Esophagus muscularis mucosa (tissue), 4 donors: ENCODE results near the gene TXNDC11. TPM values are rescaled to one million over a fixed set of nuclear protein-coding genes. Genes with fewer than 3 reads are reported as not detected.

Experiments
- DNase-seq: peaks from one replicate; pipeline ENCODE4 v3.0.0-alpha.2; 2017; ENCODE audit errors: extremely low spot score
- H3K27ac ChIP-seq, 4 donors: fragments of 200-600 bp; sonication (generic); replicated peaks in 1 of 4; 1 replicate in 3 of 4; 2 replicates in 1 of 4; pipeline ENCODE4 v1.5.1; 2016 to 2019; ENCODE audit warnings: mild to moderate bottlenecking in 1 of 4
- H3K27me3 ChIP-seq, 4 donors: fragments of 200-600 bp; sonication (generic); one replicate each; pipeline versions ENCODE4 v1.5.1 to v1.6.0; 2016 to 2019
- H3K36me3 ChIP-seq, 4 donors: fragments of 200-600 bp; sonication (generic); one replicate each; pipeline ENCODE4 v1.5.1; 2016 to 2019
- H3K4me1 ChIP-seq, 4 donors: fragments of 200-600 bp; sonication (generic); one replicate each; pipeline ENCODE4 v1.5.1; 2016 to 2019
- H3K4me3 ChIP-seq, 4 donors: fragments of 200-600 bp; sonication (generic); 1 replicate in 2 of 4; 2 replicates in 2 of 4; pipeline ENCODE4 v1.5.1; 2016 to 2019; ENCODE audit warnings: mild to moderate bottlenecking in 4 of 4, moderate library complexity in 1 of 4
- H3K9me3 ChIP-seq, 4 donors: fragments of 200-600 bp; sonication (generic); 1 replicate in 3 of 4; 2 replicates in 1 of 4; pipeline ENCODE4 v1.5.1; 2016 to 2019
- EP300 ChIP-seq: sonication (generic); formaldehyde crosslinking; IDR thresholded peaks from one replicate; pipeline ENCODE4 v1.6.1; 2017; ENCODE audit warnings: antibody characterized with exemption
- POLR2A ChIP-seq: fragments of 450-650 bp; IDR thresholded peaks from one replicate; pipeline ENCODE4 v1.6.1; 2017; ENCODE audit warnings: antibody characterized with exemption, moderate library complexity, mild to moderate bottlenecking, low read depth
- POLR2AphosphoS5 ChIP-seq, 2 donors: sonication (generic); formaldehyde crosslinking; IDR thresholded peaks; one replicate each; pipeline ENCODE4 v1.6.1; 2017; ENCODE audit warnings: antibody characterized with exemption in 2 of 2
- WGBS: methylation state at CpG from one replicate; pipeline ENCODE4 v1.1.5; 2018; 5-methylcytosine and 5-hydroxymethylcytosine counted together
- intact Hi-C: fragments of 100-400 bp; cut with DNase I; formaldehyde crosslinking; loops from one replicate; pipeline ENCODE4 v1.15.1; 2023
- total RNA-seq, 4 donors: library from RNA; depleted of rRNA; stranded (reverse); fragments of >200 nt; gene quantifications; one replicate each; pipeline versions ENCODE4 v1.1.0 to v1.2.1, GENCODE V29; 2016
- TF ChIP-seq, protein P1 (sequence below), 3 experiments: fragments of 200-600 bp in 2 of 3; fragments of 450-650 bp in 1 of 3; sonication (generic) in 2 of 3; IDR thresholded peaks; one replicate each; pipeline ENCODE4 v1.5.1; 2017 to 2019; ENCODE audit warnings: antibody characterized with exemption in 3 of 3, mild to moderate bottlenecking in 2 of 3, moderate library complexity in 1 of 3

Gene TXNDC11
- total RNA-seq, 4 donors from 2014 or later, result 32.4 to 47.2 (median 38.2) TPM

DNA sequence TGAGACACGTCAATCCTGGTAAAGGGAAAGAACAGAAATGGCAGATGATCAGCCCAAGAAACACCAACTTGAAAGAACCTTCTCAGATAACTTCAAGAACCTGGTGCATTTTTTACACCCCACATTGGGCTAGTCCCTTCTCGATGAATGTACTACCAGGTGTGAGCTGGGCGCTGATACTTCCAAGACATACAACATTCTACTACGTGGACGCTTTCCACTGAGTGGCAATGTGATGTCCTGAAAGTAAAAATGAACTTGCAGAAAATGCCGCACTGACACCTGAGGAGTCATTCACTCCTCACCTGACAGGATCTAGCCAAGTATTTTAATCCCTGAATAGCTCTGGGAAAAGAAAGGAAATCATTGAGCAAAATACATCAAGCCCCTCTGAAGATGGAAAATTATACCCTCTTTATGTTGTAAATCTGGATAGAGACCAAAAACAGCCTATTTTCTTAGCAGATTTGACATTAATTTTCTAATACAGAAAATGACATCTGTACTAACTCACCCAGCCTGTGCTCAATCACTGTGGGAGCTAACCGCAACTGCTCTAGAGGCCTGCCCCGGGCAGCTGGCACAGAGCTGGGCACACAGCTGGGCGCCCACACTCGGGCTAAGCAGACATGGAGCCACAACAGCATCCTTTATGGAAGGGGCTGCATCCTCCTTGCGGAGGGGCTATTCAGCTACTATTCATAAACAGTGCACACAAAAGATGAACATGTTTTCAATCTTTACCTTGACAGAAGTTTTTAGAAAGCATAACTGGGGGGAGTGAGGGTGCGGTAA is 58.2 kb downstream of the TXNDC11 start:
- TF ChIP-seq POLR2A, result no peak
- TF ChIP-seq EP300, result no peak
- TF ChIP-seq POLR2AphosphoS5 (IDR thresholded peaks at IDR 0.05), result no peak
- TF ChIP-seq, protein P1, sequence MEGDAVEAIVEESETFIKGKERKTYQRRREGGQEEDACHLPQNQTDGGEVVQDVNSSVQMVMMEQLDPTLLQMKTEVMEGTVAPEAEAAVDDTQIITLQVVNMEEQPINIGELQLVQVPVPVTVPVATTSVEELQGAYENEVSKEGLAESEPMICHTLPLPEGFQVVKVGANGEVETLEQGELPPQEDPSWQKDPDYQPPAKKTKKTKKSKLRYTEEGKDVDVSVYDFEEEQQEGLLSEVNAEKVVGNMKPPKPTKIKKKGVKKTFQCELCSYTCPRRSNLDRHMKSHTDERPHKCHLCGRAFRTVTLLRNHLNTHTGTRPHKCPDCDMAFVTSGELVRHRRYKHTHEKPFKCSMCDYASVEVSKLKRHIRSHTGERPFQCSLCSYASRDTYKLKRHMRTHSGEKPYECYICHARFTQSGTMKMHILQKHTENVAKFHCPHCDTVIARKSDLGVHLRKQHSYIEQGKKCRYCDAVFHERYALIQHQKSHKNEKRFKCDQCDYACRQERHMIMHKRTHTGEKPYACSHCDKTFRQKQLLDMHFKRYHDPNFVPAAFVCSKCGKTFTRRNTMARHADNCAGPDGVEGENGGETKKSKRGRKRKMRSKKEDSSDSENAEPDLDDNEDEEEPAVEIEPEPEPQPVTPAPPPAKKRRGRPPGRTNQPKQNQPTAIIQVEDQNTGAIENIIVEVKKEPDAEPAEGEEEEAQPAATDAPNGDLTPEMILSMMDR (IDR thresholded peaks at IDR 0.05), result no peak
- peaks cover 49 to 84% (median 73%) of the 10 kb centered on the region in 4 donors for H3K4me1 ChIP-seq
- DNase-seq, result no peak

DNA sequence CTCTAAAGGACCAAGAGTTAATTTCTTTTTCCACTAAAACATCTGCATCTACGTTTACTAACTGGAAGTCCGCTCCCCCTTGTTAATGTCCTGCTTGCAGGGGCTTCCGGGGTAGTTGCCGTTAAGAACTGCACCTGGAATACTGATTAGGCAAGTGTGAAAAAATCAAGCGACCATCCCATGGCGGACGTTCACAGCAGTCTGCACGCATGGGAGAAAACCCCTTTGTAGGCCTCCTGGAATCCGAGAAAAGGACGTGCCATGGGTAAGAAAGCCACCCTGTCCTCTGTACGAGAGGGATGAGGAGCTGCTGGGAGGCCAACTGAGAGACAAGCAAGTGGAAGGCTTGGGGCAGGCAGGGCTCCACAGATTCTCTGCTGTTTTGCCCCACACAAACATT is 59.5 kb downstream of the TXNDC11 start:
- intact Hi-C loops, result no loop called here
- peak overlapping the region; percentile 52 to 72 (median 68) for H3K27ac ChIP-seq
- no peak for DNase-seq
- H3K4me3 ChIP-seq, result no peak overlapping the region
- TF ChIP-seq POLR2A (no peak), EP300 (no peak), POLR2AphosphoS5 (IDR thresholded peaks at IDR 0.05) (no peak)
- TF ChIP-seq, protein P1 (IDR thresholded peaks at IDR 0.05), result no peak
- H3K36me3 ChIP-seq, result peaks cover 17 to 86% (median 63%) of the 10 kb centered on the region in 4 donors
- no peaks in the 10 kb centered on the region for H3K27me3 ChIP-seq
- peaks cover 57 to 84% (median 74%) of the 10 kb centered on the region in 4 donors for H3K4me1 ChIP-seq
- 83% methylated on average over 11 of the region's 11 CpGs for WGBS
- H3K9me3 ChIP-seq, result no peaks in the 10 kb centered on the region

More for the DNA sequence above, 58.2 kb downstream of the TXNDC11 start:
- WGBS, result 93% methylated on average over 12 of the region's 12 CpGs
- Histone ChIP-seq H3K9me3 (no peaks in the 10 kb centered on the region), H3K4me3 (no peak overlapping the region), H3K36me3 (peaks cover 16 to 74% (median 51%) of the 10 kb centered on the region in 4 donors), H3K27ac (no peak overlapping the region), H3K27me3 (no peaks in the 10 kb centered on the region)
- intact Hi-C loops, result no loop called here

DNA sequence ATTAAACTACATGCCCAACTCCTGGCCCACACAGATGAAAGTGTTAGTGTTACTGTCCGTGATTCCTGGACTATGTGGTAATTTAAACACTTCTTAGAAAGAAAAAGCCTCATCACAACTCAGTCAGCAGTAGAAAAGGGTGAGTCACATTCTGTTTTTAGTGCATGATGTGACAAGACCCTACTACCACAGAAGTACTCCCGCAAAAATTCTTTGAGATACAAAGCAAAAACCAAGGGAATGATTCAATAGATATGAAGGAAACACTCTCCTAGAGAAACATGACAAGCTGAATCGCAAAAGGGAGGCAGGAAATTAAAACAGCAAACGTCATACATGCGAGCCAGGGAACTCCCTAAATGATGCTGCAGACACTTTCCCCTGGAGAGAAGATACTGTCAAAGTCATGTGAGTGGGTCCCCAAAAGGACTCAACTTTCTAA is 60.0 kb downstream of the TXNDC11 start:
- no peak for DNase-seq
- Histone ChIP-seq H3K4me1 (peaks cover 57 to 84% (median 74%) of the 10 kb centered on the region in 4 donors), H3K36me3 (peaks cover 15 to 86% (median 65%) of the 10 kb centered on the region in 4 donors), H3K27me3 (no peaks in the 10 kb centered on the region), H3K27ac (peak overlapping the region; percentile 52 to 72 (median 68)), H3K9me3 (no peaks in the 10 kb centered on the region), H3K4me3 (no peak overlapping the region)
- intact Hi-C loops, result no loop called here
- peak in 1 of 2 donors; percentile 39 for TF ChIP-seq POLR2AphosphoS5 (IDR thresholded peaks at IDR 0.05)
- no peak for TF ChIP-seq EP300
- TF ChIP-seq POLR2A, result no peak
- WGBS, result 35% methylated on average over 5 of the region's 5 CpGs

DNA sequence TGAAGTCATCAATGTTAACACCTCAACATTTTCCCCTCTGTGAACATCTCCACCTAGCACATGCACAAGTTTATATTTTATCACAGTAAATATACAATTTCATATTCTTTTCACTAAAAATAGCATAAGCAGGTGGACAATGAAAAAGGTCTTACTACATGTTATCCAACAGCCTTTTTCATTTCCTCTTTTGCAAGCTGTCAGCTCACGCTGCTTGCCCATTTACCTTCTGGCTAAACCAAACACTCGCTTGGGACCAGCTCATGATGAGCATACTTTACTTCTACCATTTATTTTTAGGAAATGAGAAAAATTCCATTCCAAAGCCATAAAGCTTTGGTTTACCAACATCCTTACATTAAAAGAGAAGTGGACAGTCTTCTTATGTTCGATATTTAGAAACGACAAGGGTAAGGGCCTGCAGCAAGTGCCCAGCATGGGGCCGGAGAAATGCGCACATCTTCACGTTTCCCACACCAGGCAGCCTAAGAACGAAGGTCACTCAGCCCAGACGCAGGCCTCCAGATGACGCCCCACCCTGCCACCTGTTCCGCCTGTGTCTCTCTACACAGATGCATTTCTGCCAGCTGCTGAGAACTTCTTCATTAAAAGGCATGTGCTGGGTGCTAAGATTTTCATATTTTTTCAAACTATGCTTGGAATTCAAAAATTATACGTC is 60.5 kb downstream of the TXNDC11 start:
- no peak for DNase-seq
- Histone ChIP-seq H3K27ac (peak overlapping the region; percentile 52 to 69 (median 64)), H3K36me3 (peaks cover 11 to 86% (median 66%) of the 10 kb centered on the region in 4 donors), H3K4me3 (no peak overlapping the region), H3K4me1 (peaks cover 57 to 84% (median 73%) of the 10 kb centered on the region in 4 donors), H3K9me3 (no peaks in the 10 kb centered on the region), H3K27me3 (no peaks in the 10 kb centered on the region)
- TF ChIP-seq POLR2A, result no peak
- TF ChIP-seq, protein P1 (IDR thresholded peaks at IDR 0.05), result no peak
- no peak for TF ChIP-seq EP300
- no peak for TF ChIP-seq POLR2AphosphoS5 (IDR thresholded peaks at IDR 0.05)
- WGBS, result 72% methylated on average over 12 of the region's 12 CpGs
- intact Hi-C loops, result no loop called here

DNA sequence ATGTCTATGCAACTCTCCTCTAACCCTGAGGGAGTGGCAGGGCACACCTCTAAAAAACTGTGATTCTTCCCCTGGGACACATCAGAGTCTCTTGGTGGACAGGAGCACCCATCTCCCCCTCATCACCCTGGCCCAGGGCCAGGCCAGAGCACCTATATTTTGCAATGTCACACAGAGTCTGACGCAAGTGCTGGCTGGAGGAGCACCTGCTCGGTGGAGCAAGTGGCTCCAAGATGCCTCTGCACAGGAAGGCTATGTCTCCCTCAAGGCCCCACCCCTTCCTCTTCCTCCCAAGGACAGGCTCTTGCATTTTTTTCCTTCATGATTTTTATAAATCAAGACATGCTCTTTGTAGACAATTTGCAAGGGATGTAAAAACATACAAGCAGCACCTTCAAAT is 61.1 kb downstream of the TXNDC11 start:
- no peak for DNase-seq
- intact Hi-C loops, result no loop called here
- TF ChIP-seq POLR2AphosphoS5 (IDR thresholded peaks at IDR 0.05) (peak in 1 of 2 donors; percentile 24), POLR2A (no peak), EP300 (no peak)
- TF ChIP-seq, protein P1 (IDR thresholded peaks at IDR 0.05), result no peak
- no peak overlapping the region for H3K4me3 ChIP-seq
- no peaks in the 10 kb centered on the region for H3K9me3 ChIP-seq
- 30% methylated on average over 2 of the region's 2 CpGs for WGBS
- H3K36me3 ChIP-seq, result peaks cover 11 to 86% (median 71%) of the 10 kb centered on the region in 4 donors
- H3K27ac ChIP-seq, result peak overlapping the region in 3 of 4 donors; percentile 27 to 69 (median 67)
- peaks cover 55 to 82% (median 70%) of the 10 kb centered on the region in 4 donors for H3K4me1 ChIP-seq
- H3K27me3 ChIP-seq, result no peaks in the 10 kb centered on the region
